Choroid plexus epithelial cell (primary cell): Measurements from ENCODE around the gene DLGAP1.

Experiments used
- DNase-seq: peaks from one replicate; pipeline ENCODE4 v3.0.0-alpha.2; 2010; ENCODE audit warnings: low read depth
- H3K4me3 ChIP-seq: 2 replicates; pipeline ENCODE4 v1.5.1; 2011; ENCODE audit warnings: low read depth, mild to moderate bottlenecking, control low read depth, low read length, moderate library complexity
- CTCF ChIP-seq: conservative IDR thresholded peaks from 2 replicates; pipeline ENCODE4 v1.5.1; 2011; ENCODE audit warnings: low read depth, mild to moderate bottlenecking, control low read depth, inconsistent platforms, low read length, moderate library complexity

The DLGAP1 gene

GRCh38 chr18:4445902-4446301, 9.2 kb downstream of the DLGAP1 start:
- no peak overlapping the region for H3K4me3 ChIP-seq
- DNase-seq, result no peak
- no peak for TF ChIP-seq CTCF

- no peak for TF ChIP-seq CTCF
- no peak overlapping the region for H3K4me3 ChIP-seq
- no peak for DNase-seq
Measured at GRCh38 chr18:4444306-4444705, 10.8 kb downstream of the DLGAP1 start.

GRCh38 chr18:4441098-4441497, 14.0 kb downstream of the DLGAP1 start:
- no peak for DNase-seq

GRCh38 chr18:4438938-4439337, 16.2 kb downstream of the DLGAP1 start:
- H3K4me3 ChIP-seq, result no peak overlapping the region
- no peak for DNase-seq
- no peak for TF ChIP-seq CTCF

More at GRCh38 chr18:4441098-4441497, 14.0 kb downstream of the DLGAP1 start:
- no peak overlapping the region for H3K4me3 ChIP-seq
- no peak for TF ChIP-seq CTCF

GRCh38 chr18:4433717-4434116, 21.4 kb downstream of the DLGAP1 start:
- no peak overlapping the region for H3K4me3 ChIP-seq
- no peak for DNase-seq
- TF ChIP-seq CTCF, result no peak

GRCh38 chr18:4430836-4431235, 24.3 kb downstream of the DLGAP1 start:
- no peak for DNase-seq
- H3K4me3 ChIP-seq, result no peak overlapping the region
- no peak for TF ChIP-seq CTCF

GRCh38 chr18:4417714-4418113, 37.4 kb downstream of the DLGAP1 start:
- no peak for TF ChIP-seq CTCF
- H3K4me3 ChIP-seq, result no peak overlapping the region
- no peak for DNase-seq
